CD4-positive, alpha-beta T cell treated with Interleukin-12 subunit alpha and Interleukin-12 subunit beta, for 1 hour (primary cell): ENCODE measurements around the gene PSMG3.
A peak's percentile ranks its signal among the peaks of the same experiment; 100 is the strongest.

ENCODE experiments used
- DNase-seq: peaks from one replicate; pipeline ENCODE4 v3.0.0-alpha.2; 2020

The PSMG3 gene

GRCh38 chr7:1578513-1578912, 8.7 kb upstream of the PSMG3 start:
- no peak for DNase-seq

DNA sequence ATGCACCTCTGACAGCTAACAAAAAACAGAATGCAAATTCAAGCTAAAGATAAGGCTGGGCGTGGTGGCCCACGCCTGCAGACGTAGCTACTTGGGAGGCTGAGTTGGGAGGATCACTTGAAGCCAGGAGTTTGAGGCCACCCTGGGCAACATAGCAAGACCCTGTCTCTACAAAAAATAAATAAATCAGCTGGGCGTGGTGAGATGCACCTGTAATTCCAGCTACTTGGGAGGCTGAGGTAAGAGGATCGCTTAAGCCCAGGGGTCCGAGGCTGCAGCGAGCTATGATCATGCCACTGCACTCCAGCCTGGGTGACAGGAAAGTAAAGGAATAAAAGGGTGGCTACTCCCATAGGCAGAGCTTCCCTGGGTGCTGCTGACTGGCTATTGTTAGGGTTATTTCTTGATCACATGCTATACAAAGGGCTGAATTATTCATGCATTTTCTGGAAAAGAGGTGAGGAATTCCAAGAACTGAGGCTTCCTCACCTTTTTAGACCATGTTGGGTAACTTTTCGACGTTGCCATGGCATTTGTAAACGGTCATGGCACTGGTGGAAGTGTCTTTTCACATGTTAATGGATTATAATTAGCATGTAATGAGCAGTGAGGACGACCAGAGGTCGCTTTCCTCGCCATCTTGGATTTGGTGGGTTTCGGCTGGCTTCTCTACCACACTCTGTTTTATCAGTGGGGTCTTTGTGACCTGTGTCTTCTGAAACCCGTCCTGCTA, 6.9 kb upstream of the PSMG3 start:
- no peak for DNase-seq

DNA sequence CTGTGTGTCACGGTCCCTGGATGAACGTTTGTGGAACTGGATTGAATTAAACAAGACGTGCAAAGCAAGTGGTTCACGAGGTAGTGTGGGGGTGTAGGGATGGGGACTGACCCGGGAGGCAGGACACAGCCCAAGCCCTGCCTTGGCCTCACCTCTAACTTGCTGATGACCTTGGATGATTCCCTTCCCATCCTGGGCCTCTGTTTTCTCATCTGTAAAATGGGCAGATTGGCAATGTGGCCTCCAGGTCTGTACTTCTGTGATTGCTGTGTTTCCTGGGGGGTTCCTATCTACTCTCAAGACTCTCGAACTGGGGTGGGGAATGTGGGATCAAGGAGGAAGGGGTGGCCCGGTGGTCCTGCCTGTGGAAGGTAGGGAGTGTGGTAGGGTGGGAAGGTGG, 6.0 kb upstream of the PSMG3 start:
- no peak for DNase-seq

- no peak for DNase-seq
These were observed 2.4 kb upstream of the PSMG3 start for GRCh38 chr7:1572111-1572822.

- DNase-seq: no peak
These were observed 396 bp downstream of the PSMG3 start for GRCh38 chr7:1569440-1569832.

DNA sequence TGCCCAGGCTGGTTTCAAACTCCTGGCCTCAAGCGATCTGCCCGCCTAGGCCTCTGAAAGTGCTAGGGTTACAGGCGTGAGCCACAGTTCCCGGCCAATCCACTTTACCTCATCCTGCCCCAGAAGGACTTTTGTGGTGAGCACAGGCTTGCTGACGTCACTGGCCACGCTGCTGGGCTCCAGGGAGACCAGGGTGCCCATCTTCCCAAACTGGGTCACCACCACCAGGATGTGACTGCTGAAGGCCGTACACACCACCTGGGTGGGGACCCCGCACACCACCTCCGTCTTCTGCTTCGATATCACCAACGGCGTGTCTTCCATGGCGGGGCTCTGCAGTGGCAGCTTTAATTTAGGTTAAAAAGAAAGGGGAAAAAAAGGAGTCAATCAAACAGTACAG, 816 bp downstream of the PSMG3 start:
- DNase-seq: peak; percentile 51

GRCh38 chr7:1567896-1568510, 1.8 kb downstream of the PSMG3 start:
- no peak for DNase-seq

DNA sequence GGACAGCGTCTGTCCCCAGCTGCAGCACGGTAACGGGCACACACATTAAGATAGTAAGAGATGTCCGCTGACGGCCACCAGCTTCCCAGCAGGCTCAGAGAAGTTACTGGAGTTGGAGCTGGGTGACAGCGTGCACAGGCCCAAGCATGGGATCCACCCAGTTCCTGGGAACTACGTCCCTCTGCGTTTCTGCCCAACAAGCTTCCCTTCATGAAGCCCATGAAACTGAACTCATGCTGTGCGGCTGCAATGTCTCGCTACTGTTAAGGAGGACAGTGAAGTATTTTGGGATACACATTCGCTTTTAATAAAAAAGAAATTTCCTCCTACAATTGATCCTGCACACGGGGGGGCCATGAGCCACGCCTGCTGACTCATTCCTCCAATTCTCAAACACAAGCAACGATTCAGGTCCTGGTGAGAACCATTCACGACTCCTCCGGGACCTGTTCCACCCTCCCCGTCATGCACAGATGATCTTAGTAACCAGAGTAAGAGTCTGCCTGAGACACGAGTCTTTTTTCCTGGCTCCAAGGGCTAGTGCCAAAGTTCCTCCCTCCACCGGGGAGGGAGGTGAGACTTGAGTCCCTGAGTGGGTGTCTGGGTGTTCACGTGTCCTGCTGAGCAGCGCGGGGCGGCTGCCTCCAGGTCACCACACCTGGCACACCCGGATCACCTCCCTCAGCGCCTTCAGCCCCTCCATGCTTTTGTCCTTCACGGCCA, 2.6 kb downstream of the PSMG3 start:
- no peak for DNase-seq

GRCh38 chr7:1566687-1567048, 3.2 kb downstream of the PSMG3 start:
- DNase-seq: no peak

DNA sequence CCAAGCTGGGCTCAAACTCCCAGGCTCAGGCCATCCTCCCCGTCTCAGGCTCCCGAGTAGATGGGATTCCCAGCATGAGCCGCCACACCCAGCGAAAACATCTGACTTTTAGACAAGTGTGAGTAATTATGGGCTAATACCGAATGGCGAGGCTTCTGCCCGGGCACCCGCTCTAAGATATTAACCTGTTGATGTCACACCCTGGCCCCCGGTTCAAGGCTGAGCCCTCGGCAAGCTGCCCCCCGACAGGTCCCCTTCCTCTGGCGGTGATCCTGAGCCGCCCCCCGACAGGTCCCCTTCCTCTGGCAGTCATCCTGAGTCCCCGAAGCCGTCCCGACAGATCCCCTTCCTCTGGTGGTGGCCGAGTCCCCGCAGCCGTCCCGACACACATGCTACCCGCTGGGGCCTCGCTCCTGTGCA, 5.2 kb downstream of the PSMG3 start:
- no peak for DNase-seq

- DNase-seq: no peak
These were observed 5.7 kb downstream of the PSMG3 start for GRCh38 chr7:1563981-1564602.

GRCh38 chr7:1562597-1563051, 7.2 kb downstream of the PSMG3 start:
- no peak for DNase-seq

DNA sequence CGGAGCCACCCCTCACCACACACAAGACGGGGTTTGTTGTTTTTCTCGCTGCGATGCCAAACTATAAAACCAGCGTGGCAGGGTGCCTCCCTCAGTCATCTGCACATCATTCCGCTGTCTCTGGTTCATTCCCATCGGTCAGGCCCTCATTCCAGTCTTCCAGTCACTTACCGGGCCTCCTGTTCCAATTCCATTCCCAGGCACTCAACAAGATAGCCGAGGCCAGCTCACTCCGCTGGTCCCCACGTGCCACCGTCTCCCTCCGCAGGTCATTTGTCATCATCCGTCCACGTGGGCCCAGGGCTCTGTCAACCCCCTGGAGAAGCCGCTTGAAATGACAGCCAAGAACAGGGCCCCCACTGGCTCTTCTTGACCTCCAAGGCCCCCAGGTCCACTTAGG, 7.7 kb downstream of the PSMG3 start:
- no peak for DNase-seq

- DNase-seq: no peak
These were observed 8.5 kb downstream of the PSMG3 start for GRCh38 chr7:1561036-1561940.

- DNase-seq: no peak
These were observed 9.2 kb downstream of the PSMG3 start for GRCh38 chr7:1560620-1561031.

DNA sequence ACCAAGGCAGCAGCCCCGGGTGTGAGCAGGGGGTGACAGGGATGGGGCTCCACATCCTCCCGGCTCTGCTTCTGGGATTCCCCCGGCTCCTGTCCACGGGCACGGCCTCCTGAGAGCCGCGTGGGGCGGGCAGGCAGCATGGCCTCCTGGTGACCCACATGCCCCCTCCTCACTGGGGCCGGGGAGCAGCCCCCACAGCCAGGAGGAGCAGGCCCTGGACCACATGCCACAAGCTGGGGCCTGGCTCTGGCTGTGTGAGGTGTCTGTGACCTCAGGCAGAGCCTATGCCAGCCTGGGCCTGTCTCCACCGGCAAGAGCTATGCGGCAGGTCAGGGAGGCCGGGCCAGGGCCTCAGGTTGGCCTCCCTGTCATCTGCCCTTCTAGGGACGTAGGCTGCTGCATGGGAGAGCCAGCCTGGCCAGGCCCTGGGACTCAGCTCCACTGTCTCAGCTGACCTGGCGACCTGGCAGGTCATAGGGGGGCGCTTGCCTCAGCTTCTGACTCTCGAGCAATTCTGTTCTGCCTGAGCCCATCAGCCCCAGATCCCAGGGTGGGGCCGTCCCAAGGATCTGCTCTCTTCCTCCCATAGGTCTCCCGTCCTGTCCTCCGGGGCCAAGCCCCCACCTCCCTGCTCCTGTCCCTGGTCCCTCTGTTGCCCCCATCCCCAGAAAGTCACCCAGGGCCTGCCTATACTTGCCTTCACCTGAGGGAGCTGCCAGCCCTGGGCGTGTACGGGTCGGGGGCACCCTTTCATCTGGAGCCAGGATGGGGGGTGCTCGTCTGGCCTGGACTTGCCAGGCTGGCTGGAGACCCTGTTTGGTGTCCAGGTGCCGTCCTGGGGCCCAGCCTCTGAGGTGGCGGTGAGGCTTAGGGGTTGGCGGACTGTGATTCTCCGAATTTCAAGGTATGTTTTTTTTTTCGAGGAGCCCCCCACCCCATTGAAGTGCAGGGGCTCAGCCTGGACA, 9.9 kb downstream of the PSMG3 start:
- DNase-seq: no peak

DNA sequence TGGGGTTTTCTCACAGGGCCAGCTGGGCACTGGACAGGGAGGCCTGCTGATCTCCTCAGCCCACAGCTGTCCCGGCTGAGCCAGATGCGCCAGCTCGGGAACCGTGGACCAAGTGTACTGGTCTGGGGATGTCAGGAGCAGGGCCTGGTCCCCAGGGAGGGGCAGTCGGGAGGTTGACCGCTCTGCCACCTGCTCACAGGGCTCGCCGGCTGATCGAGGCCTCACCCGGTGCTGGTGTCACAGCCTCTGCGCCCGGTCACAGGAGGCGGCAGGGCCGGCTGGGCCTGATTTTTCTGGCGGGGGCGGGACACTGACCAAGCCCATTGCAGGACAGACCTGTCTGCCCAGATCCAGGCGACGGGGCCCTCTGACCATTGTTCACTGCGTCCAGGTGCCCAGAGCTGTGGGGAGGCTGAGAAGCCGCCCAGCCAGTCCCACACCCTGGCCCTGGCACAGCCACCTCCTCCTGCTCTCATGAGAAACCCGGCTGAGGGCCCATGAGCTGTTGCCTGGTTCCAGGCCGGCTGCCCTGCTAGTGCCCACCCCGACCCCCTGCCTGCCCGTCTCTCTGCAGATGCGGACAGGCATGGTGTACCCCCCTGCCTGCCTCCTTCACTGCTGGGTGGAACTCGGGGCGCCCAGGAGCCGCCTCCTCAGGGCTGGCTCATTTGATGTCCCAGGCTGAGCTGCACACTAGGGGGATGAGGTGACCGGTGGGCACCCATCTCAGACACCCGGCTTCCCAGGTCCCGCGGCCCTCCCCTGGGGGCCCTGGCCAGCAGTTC, 10.8 kb downstream of the PSMG3 start:
- DNase-seq: no peak

- no peak for DNase-seq
These were observed 11.5 kb downstream of the PSMG3 start for GRCh38 chr7:1558181-1558811.

GRCh38 chr7:1557771-1558170, 12.1 kb downstream of the PSMG3 start:
- no peak for DNase-seq
